ENCODE measurements around the gene ERMARD. TPM values are rescaled to one million over a fixed set of nuclear protein-coding genes. Genes with fewer than 3 reads are reported as not detected.
A peak's percentile ranks its signal among the peaks of the same experiment; 100 is the strongest.

ERMARD gene
- 10 to 100 TPM; 14.3 to 31.9 (median 16.8) TPM for total RNA-seq

DNA sequence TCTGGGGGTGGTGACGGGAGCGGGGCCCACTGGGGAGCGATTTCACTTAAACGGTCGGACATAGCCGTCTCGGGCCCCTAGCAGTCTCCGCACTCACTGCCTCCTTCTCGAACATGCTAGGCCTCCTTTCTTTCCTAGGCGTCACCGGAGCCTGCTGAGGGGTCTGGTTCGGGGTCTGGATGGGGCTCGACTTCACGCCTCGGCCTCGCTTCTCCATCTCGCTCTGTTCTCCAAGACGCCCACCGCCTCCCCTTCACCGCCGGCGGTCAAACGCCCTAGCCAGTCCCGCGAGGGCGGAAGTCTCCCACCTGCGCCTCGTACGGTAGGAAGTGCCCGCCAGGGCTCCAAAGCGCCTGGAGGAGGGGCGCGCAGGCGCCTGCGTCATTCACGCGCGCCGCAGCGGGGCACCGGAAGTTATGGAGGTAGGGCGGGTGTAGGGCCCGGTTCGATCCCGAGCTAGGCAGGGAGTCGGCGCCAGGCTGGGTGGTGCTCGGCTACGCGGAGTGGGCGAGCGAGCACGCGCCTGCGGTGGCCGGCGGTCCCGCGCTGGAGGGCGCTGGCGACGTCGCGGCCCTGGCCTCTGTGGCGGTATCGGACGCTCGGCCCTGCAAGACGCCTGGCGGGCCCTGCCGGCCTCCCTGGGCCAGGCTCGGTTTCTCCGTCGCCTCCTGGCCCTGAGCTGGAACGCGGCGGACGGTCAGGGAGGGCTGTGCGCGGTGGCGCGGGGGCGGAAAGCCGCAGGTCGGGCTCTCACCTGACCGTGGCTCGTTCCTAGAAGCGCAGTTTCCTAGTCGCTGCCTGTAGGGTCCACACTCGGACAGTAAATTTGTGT is at the start of gene ERMARD, which contains the start of gene DYNLT2:
TSS of gene ERMARD (plus strand) at position 381 of the 832 bp plus-strand sequence. CDS start at position 417, 36 bp downstream.
TSS of gene DYNLT2 (minus strand) at position 331 of the 832 bp plus-strand sequence. CDS start at position 217, 114 bp downstream.
- TF ChIP-seq POLR2A (IDR thresholded peaks at IDR 0.05) (peak; percentile 82 to 85), EP300 (IDR thresholded peaks at IDR 0.05) (no peak), POLR2AphosphoS5 (IDR thresholded peaks at IDR 0.05) (peak; percentile 96)
- TF ChIP-seq, protein P1, sequence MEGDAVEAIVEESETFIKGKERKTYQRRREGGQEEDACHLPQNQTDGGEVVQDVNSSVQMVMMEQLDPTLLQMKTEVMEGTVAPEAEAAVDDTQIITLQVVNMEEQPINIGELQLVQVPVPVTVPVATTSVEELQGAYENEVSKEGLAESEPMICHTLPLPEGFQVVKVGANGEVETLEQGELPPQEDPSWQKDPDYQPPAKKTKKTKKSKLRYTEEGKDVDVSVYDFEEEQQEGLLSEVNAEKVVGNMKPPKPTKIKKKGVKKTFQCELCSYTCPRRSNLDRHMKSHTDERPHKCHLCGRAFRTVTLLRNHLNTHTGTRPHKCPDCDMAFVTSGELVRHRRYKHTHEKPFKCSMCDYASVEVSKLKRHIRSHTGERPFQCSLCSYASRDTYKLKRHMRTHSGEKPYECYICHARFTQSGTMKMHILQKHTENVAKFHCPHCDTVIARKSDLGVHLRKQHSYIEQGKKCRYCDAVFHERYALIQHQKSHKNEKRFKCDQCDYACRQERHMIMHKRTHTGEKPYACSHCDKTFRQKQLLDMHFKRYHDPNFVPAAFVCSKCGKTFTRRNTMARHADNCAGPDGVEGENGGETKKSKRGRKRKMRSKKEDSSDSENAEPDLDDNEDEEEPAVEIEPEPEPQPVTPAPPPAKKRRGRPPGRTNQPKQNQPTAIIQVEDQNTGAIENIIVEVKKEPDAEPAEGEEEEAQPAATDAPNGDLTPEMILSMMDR (IDR thresholded peaks at IDR 0.05) = peak in 3 of 4 experiments; percentile 36 to 56 (median 40)
- H3K4me1 ChIP-seq = peaks cover 7 to 28% (median 9%) of the 10 kb centered on the region in 3 donors
- peak; percentile 99 for ATAC-seq
- WGBS, 2 donors (ENCODE audit: low coverage in 1 of 2) = 0% methylated on average over 4 to 5 of the region's 90 CpGs
- no peaks in the 10 kb centered on the region for H3K9me3 ChIP-seq
- no peaks in the 10 kb centered on the region for H3K27me3 ChIP-seq
- H3K36me3 ChIP-seq = peaks cover 0 to under 1% of the 10 kb centered on the region in 2 donors
- peak within 1 kb of the TSS; percentile 90 to 98 (median 96) for H3K27ac ChIP-seq
- peak within 1 kb of the TSS; percentile 67 to 76 for H3K4me3 ChIP-seq

DNA sequence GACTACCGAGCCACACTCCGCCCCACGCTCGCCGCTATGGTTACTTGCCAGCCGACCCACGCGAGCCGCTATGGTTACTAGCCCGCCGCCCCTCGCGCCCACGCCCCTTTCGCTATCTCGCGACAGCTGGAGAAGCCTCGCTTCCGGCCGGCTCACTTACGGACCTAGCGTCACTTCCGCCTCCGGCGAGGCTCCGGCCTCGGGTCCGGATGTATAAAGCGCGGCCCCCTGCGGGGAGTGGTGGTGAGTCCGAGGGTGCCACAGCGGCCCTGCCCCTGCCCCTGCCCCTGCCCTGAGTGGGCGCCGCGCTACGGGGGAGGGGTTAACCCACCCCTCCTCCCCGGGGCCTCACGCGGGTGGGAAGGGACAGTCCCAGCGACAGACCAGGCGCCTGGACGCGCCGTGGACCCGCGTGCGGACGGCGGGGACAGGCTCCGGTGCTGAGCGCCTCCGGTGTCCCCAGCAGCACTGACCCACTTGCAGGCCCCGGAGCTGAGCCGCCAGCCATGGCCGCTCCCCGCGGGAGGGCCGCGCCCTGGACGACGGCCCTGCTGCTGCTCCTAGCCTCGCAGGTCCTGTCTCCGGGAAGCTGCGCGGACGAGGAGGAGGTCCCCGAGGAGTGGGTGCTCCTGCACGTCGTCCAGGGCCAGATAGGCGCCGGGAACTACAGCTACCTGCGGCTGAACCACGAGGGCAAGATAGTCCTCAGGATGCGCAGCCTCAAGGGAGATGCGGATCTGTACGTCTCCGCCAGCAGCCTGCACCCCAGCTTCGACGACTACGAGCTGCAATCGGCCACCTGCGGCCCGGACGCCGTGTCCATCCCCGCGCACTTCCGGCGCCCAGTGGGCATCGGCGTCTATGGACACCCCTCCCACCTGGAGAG is 49.2 kb upstream of the ERMARD start, which contains the start of the genes C6orf120 and WDR27:
TSS of gene C6orf120 (plus strand) at position 173 of the 886 bp plus-strand sequence. CDS start at position 507, 334 bp downstream.
TSS of gene WDR27 (minus strand) at position 76 of the 886 bp plus-strand sequence. CDS start 13,024 bp downstream, outside the sequence.
- TF ChIP-seq EP300 (IDR thresholded peaks at IDR 0.05) = no peak
- TF ChIP-seq POLR2A (IDR thresholded peaks at IDR 0.05) = peak; percentile 92 to 93
- TF ChIP-seq, protein P1 (IDR thresholded peaks at IDR 0.05) = no peak
- peak; percentile 94 for TF ChIP-seq POLR2AphosphoS5 (IDR thresholded peaks at IDR 0.05)
- H3K27me3 ChIP-seq = no peaks in the 10 kb centered on the region
- peaks cover 0 to 22% of the 10 kb centered on the region in 2 donors for H3K36me3 ChIP-seq
- H3K4me3 ChIP-seq = peak within 1 kb of the TSS; percentile 80 to 85
- peak; percentile 98 for ATAC-seq
- WGBS, 2 donors (ENCODE audit: low coverage in 1 of 2) = no CpG with 5 or more reads among the region's 92 CpGs
- no peaks in the 10 kb centered on the region for H3K9me3 ChIP-seq
- H3K27ac ChIP-seq = peak within 1 kb of the TSS; percentile 87 to 99 (median 97)
- H3K4me1 ChIP-seq = peaks cover 7 to 58% (median 20%) of the 10 kb centered on the region in 3 donors

- Histone ChIP-seq H3K4me3 (peak overlapping the region; percentile 80 to 85), H3K4me1 (peaks cover 7 to 58% (median 20%) of the 10 kb centered on the region in 3 donors), H3K27me3 (no peaks in the 10 kb centered on the region), H3K9me3 (no peaks in the 10 kb centered on the region), H3K27ac (peak overlapping the region; percentile 87 to 99 (median 97)), H3K36me3 (peaks cover 0 to 26% of the 10 kb centered on the region in 2 donors)
- WGBS, 2 donors (ENCODE audit: low coverage in 1 of 2) = 1 to 3% methylated on average over 6 to 19 of the region's 22 CpGs
- ATAC-seq = no peak
- TF ChIP-seq POLR2A (IDR thresholded peaks at IDR 0.05) (no peak), EP300 (IDR thresholded peaks at IDR 0.05) (no peak), POLR2AphosphoS5 (IDR thresholded peaks at IDR 0.05) (no peak)
- TF ChIP-seq, protein P1 (IDR thresholded peaks at IDR 0.05) = no peak
These were observed 48.6 kb upstream of the ERMARD start for GRCh38 chr6:169702840-169703246.

DNA sequence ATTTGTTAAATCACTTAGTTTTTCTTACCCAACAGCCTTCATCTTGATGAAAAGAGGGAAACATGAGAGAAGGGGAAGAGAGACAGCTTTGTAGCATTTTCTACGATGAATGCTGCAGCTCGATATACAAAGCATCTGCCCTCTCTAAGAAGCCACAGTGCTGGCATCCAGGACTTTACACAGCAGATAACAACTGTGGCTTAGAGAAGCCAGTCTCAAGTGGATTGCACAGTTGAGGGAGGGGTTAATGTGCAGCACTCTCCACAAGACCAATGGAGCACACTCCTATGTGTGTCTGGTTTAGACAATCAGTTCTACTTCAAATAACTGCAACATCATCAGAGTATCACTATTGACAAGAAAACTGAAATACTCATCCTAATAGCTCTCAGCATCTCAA is 43.6 kb upstream of the ERMARD start:
- peaks cover 0 to 76% of the 10 kb centered on the region in 2 donors for H3K36me3 ChIP-seq
- no peak overlapping the region for H3K4me3 ChIP-seq
- no peaks in the 10 kb centered on the region for H3K27me3 ChIP-seq
- TF ChIP-seq POLR2A (IDR thresholded peaks at IDR 0.05) (no peak), POLR2AphosphoS5 (IDR thresholded peaks at IDR 0.05) (no peak), EP300 (IDR thresholded peaks at IDR 0.05) (no peak)
- TF ChIP-seq, protein P1 (IDR thresholded peaks at IDR 0.05) = no peak
- no peaks in the 10 kb centered on the region for H3K9me3 ChIP-seq
- 92 to 94% methylated on average over 2 of the region's 2 CpGs for WGBS, 2 donors (ENCODE audit: low coverage in 1 of 2)
- no peak overlapping the region for H3K27ac ChIP-seq
- ATAC-seq = no peak
- peaks cover 7 to 37% (median 19%) of the 10 kb centered on the region in 3 donors for H3K4me1 ChIP-seq

Measured in gastroesophageal sphincter (tissue), 4 donors.